ENCODE results near the gene LRIG3.

- no peak for TF ChIP-seq POLR2A (IDR thresholded peaks at IDR 0.05; ENCODE audit: low read depth, low read length)
- TF ChIP-seq CTCF (IDR thresholded peaks at IDR 0.05; ENCODE audit: extremely low read depth in 1 of 2, insufficient read depth in 1 of 2, low read depth in 1 of 2, low read length in 2 of 2) = no peak
- no peak for TF ChIP-seq EZH2 (IDR thresholded peaks at IDR 0.05; ENCODE audit: borderline replicate concordance, low read depth, low read length, severe bottlenecking)
- TF ChIP-seq FOS (IDR thresholded peaks at IDR 0.05; ENCODE audit: borderline replicate concordance, insufficient read depth, low read length) = no peak
- TF ChIP-seq MAX (IDR thresholded peaks at IDR 0.05; ENCODE audit: insufficient read depth, insufficient read length) = no peak
- no peak for TF ChIP-seq POLR2AphosphoS5 (IDR thresholded peaks at IDR 0.05; ENCODE audit: insufficient read depth, low read depth, low read length)
- TF ChIP-seq MYC (IDR thresholded peaks at IDR 0.05; ENCODE audit: low read depth, low read length) = no peak
- TF ChIP-seq GATA2 (IDR thresholded peaks at IDR 0.05; ENCODE audit: insufficient read depth, insufficient read length, low read depth, low read length) = no peak
- no peak for TF ChIP-seq JUN (IDR thresholded peaks at IDR 0.05; ENCODE audit: borderline replicate concordance, insufficient read depth, insufficient read length, low read depth)
Measured at GRCh38 chr12:58961166-58961565, 40.9 kb upstream of the LRIG3 start.

Measured in endothelial cell of umbilical vein (primary cell).